HEK293 (cell line): ENCODE results near the gene TPO.

Experiments used
- CTCF ChIA-PET: fragments of 350-600 bp; formaldehyde crosslinking; extraction: SDS; loops from one replicate; lab custom pipeline; 2021; ENCODE audit warnings: antibody characterized with exemption; lab: Yijun Ruan, JAX
- POLR2A ChIA-PET: fragments of 300-600 bp; formaldehyde crosslinking; extraction: SDS; loops from one replicate; lab custom pipeline; 2020; ENCODE audit warnings: antibody characterized with exemption, inconsistent platforms; lab: Yijun Ruan, JAX
- H3K27ac ChIP-seq: fragments of 200-500 bp; sonication (Bioruptor generic); 2 replicates; pipeline ENCODE4 v1.5.1; 2014; ENCODE audit warnings: low read depth, low read length, control low read depth, inconsistent platforms; ENCODE audit errors: extremely low read depth
- H3K36me3 ChIP-seq, 2 experiments: fragments of 200-500 bp in 1 of 2; sonication (Bioruptor generic) in 1 of 2; 1 replicate in 1 of 2; 2 replicates in 1 of 2; pipeline ENCODE4 v1.5.1; 2014 to 2017; ENCODE audit warnings: inconsistent platforms in 2 of 2, low read length in 2 of 2; ENCODE audit not compliant: control insufficient read depth in 2 of 2, insufficient read depth in 1 of 2
- H3K4me1 ChIP-seq: fragments of 200-500 bp; sonication (Bioruptor generic); 2 replicates; pipeline ENCODE4 v1.5.1; 2014; ENCODE audit warnings: mild to moderate bottlenecking, low read length, inconsistent platforms; ENCODE audit not compliant: control insufficient read depth, insufficient read depth
- H3K4me3 ChIP-seq: 2 replicates; pipeline ENCODE4 v1.5.1; 2011; ENCODE audit warnings: low read depth, mild to moderate bottlenecking, control low read depth, low read length, moderate library complexity
- H3K9me3 ChIP-seq: fragments of 200-500 bp; sonication (Bioruptor generic); 2 replicates; pipeline ENCODE4 v1.5.1; 2014; ENCODE audit warnings: low read depth, low read length, inconsistent platforms; ENCODE audit not compliant: control insufficient read depth, insufficient read depth
- GLIS2 ChIP-seq: fragments of 450-650 bp; formaldehyde crosslinking; IDR thresholded peaks from 2 replicates; pipeline ENCODE4 v1.5.1; 2016; ENCODE audit warnings: missing biosample characterization, missing genetic modification characterization
- KLF1 ChIP-seq: fragments of 450-650 bp; formaldehyde crosslinking; IDR thresholded peaks from 2 replicates; pipeline ENCODE4 v1.5.1; 2016; ENCODE audit warnings: missing biosample characterization, missing genetic modification characterization
- KLF16 ChIP-seq: fragments of 450-650 bp; formaldehyde crosslinking; IDR thresholded peaks from 2 replicates; pipeline ENCODE4 v1.5.1; 2017; ENCODE audit warnings: missing biosample characterization, missing genetic modification characterization
- KLF9 ChIP-seq: fragments of 450-650 bp; formaldehyde crosslinking; IDR thresholded peaks from 2 replicates; pipeline ENCODE4 v1.5.1; 2016; ENCODE audit warnings: missing biosample characterization, missing genetic modification characterization, low read depth
- OVOL3 ChIP-seq: fragments of 450-650 bp; formaldehyde crosslinking; IDR thresholded peaks from 2 replicates; pipeline ENCODE4 v1.5.1; 2016; ENCODE audit warnings: missing biosample characterization, missing genetic modification characterization
- ZBTB1 ChIP-seq: fragments of 450-650 bp; formaldehyde crosslinking; IDR thresholded peaks from 2 replicates; pipeline ENCODE4 v1.5.1; 2016; ENCODE audit warnings: missing biosample characterization, missing genetic modification characterization
- ZBTB7A ChIP-seq: fragments of 450-650 bp; formaldehyde crosslinking; IDR thresholded peaks from 2 replicates; pipeline ENCODE4 v1.5.1; 2016; ENCODE audit warnings: low read depth, missing biosample characterization, missing genetic modification characterization
- ZFP69B ChIP-seq: fragments of 450-650 bp; formaldehyde crosslinking; IDR thresholded peaks from 2 replicates; pipeline ENCODE4 v1.5.1; 2016; ENCODE audit warnings: missing biosample characterization, missing genetic modification characterization
- ZNF132 ChIP-seq: fragments of 450-650 bp; formaldehyde crosslinking; IDR thresholded peaks from 2 replicates; pipeline ENCODE4 v1.5.1; 2017; ENCODE audit warnings: missing biosample characterization, missing genetic modification characterization, borderline replicate concordance
- ZNF155 ChIP-seq: fragments of 450-650 bp; formaldehyde crosslinking; IDR thresholded peaks from 2 replicates; pipeline ENCODE4 v1.5.1; 2016; ENCODE audit warnings: missing biosample characterization, missing genetic modification characterization
- ZNF16 ChIP-seq: fragments of 450-650 bp; formaldehyde crosslinking; IDR thresholded peaks from 2 replicates; pipeline ENCODE4 v1.5.1; 2016; ENCODE audit warnings: low read depth, missing biosample characterization, missing genetic modification characterization
- ZNF211 ChIP-seq: fragments of 450-650 bp; formaldehyde crosslinking; IDR thresholded peaks from 2 replicates; pipeline ENCODE4 v1.5.1; 2016; ENCODE audit warnings: low read depth, missing biosample characterization, missing genetic modification characterization
- ZNF266 ChIP-seq: fragments of 450-650 bp; formaldehyde crosslinking; IDR thresholded peaks from 2 replicates; pipeline ENCODE4 v1.5.1; 2016; ENCODE audit warnings: missing biosample characterization, missing genetic modification characterization, low read depth
- ZNF433 ChIP-seq: fragments of 450-650 bp; formaldehyde crosslinking; IDR thresholded peaks from 2 replicates; pipeline ENCODE4 v1.5.1; 2016; ENCODE audit warnings: missing biosample characterization, missing genetic modification characterization, low read depth
- ZNF529 ChIP-seq: fragments of 450-650 bp; formaldehyde crosslinking; IDR thresholded peaks from 2 replicates; pipeline ENCODE4 v1.5.1; 2017; ENCODE audit warnings: missing genetic modification characterization, missing biosample characterization; ENCODE audit not compliant: insufficient replicate concordance
- ZNF76 ChIP-seq: fragments of 450-650 bp; formaldehyde crosslinking; IDR thresholded peaks from 2 replicates; pipeline ENCODE4; 2016; ENCODE audit warnings: low read depth, missing biosample characterization, missing genetic modification characterization, borderline replicate concordance
- ZNF768 ChIP-seq: fragments of 450-650 bp; formaldehyde crosslinking; IDR thresholded peaks from 2 replicates; pipeline ENCODE4 v1.5.1; 2018; ENCODE audit warnings: missing biosample characterization, mild to moderate bottlenecking, missing genetic modification characterization
- TF ChIP-seq, protein P1 (sequence below): fragments of 450-650 bp; formaldehyde crosslinking; IDR thresholded peaks from 2 replicates; pipeline ENCODE4 v1.5.1; 2016; ENCODE audit warnings: missing biosample characterization, missing genetic modification characterization
- TF ChIP-seq, protein P2 (sequence below): fragments of 450-650 bp; formaldehyde crosslinking; optimal IDR thresholded peaks from 2 replicates; pipeline ENCODE3; 2016; ENCODE audit warnings: missing biosample characterization, mild to moderate bottlenecking, missing genetic modification characterization
- TF ChIP-seq, protein P3 (sequence below): fragments of 450-650 bp; formaldehyde crosslinking; IDR thresholded peaks from 2 replicates; pipeline ENCODE4 v1.5.1; 2016; ENCODE audit warnings: missing biosample characterization, missing genetic modification characterization

TPO gene

DNA sequence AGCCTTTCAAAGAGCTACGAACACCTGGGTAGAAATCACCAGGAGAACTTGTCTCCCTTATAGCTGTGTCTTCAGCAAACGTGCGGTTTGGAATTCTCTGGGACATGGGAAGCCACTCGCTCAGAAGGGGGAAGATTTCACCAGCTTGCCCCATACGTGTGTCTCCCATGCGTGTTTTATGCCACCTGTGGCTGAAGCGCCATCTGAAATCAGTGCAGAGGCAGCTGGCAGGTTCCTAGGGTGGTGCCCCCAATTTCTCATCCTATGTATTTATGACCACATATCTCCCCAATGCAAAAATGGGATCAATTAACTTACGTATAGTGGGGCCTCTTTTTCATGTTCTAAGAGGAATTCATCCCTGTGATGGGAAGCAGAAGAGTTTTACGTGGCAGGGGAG lies 81.6 kb downstream of the TPO start:
- H3K4me3 ChIP-seq, result no peak overlapping the region
- H3K9me3 ChIP-seq, result no peaks in the 10 kb centered on the region
- H3K27ac ChIP-seq, result no peak overlapping the region
- CTCF ChIA-PET, result no interaction called here
- H3K36me3 ChIP-seq, result no peaks in the 10 kb centered on the region
- TF ChIP-seq ZNF433, result no peak
- TF ChIP-seq KLF16 (tag by site-specific recombination), result no peak
- no peak for TF ChIP-seq KLF1 (tag by site-specific recombination)
- TF ChIP-seq ZNF155 (tag by site-specific recombination), result no peak
- no peak for TF ChIP-seq ZBTB7A (tag by site-specific recombination)
- TF ChIP-seq, all 188 proteins: peak for 0
- no peaks in the 10 kb centered on the region for H3K4me1 ChIP-seq
- POLR2A ChIA-PET, result no interaction called here

DNA sequence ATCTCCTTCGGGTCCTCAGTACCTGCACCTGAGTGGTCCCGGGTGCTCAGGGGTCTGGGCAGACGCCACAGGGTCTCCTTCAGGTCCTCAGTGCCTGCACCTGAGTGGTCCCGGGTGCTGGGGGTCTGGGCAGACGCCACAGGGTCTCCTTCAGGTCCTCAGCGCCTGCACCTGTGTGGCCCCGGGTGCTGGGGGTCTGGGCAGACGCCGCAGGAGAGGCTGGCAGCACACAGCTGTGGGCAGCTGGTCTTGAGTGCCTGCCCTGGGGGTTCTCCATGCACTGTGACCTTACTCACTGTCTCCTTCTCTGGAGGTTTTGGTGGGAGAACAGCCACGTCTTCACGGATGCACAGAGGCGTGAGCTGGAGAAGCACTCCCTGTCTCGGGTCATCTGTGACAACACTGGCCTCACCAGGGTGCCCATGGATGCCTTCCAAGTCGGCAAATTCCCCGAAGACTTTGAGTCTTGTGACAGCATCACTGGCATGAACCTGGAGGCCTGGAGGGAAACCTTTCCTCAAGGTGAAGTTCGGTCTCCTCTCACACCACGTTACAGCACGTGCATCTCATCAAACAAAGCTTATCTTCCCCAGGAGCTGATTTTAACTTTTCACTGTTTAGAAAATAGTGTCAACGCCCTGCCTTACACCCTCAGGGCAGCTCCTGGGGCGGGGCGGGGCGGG lies 82.6 kb downstream of the TPO start:
- TF ChIP-seq ZNF16 (tag by site-specific recombination) (no peak), KLF1 (tag by site-specific recombination) (peak; percentile 85)
- Histone ChIP-seq H3K27ac (no peak overlapping the region), H3K4me1 (no peaks in the 10 kb centered on the region), H3K4me3 (no peak overlapping the region), H3K36me3 (no peaks in the 10 kb centered on the region), H3K9me3 (no peaks in the 10 kb centered on the region)
- ChIA-PET CTCF (no interaction called here), POLR2A (no interaction called here)

DNA sequence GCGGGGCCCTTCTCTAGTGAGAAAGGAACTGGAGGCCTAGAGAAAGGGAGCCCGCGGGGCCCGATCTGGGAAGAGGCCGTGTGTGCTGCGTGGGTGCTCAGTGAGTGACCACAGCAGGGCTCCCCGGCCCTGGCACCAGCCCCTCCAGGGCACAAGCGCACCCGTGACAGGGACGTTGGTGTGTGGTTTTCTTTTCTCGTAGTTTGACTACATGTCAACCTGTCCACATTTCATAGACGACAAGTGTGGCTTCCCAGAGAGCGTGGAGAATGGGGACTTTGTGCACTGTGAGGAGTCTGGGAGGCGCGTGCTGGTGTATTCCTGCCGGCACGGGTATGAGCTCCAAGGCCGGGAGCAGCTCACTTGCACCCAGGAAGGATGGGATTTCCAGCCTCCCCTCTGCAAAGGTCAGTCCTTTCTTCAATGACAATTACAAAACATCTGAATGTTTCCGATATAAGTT lies 83.1 kb downstream of the TPO start:
- CTCF ChIA-PET, result no interaction called here
- Histone ChIP-seq H3K4me3 (no peak overlapping the region), H3K9me3 (no peaks in the 10 kb centered on the region), H3K4me1 (no peaks in the 10 kb centered on the region), H3K27ac (no peak overlapping the region), H3K36me3 (no peaks in the 10 kb centered on the region)
- POLR2A ChIA-PET, result no interaction called here
- no peak for TF ChIP-seq KLF9 (tag by site-specific recombination)
- TF ChIP-seq ZNF266, result no peak
- no peak for TF ChIP-seq OVOL3 (tag by site-specific recombination)
- TF ChIP-seq ZNF529, result no peak
- TF ChIP-seq ZNF768 (tag by site-specific recombination), result no peak
- TF ChIP-seq, protein P1, sequence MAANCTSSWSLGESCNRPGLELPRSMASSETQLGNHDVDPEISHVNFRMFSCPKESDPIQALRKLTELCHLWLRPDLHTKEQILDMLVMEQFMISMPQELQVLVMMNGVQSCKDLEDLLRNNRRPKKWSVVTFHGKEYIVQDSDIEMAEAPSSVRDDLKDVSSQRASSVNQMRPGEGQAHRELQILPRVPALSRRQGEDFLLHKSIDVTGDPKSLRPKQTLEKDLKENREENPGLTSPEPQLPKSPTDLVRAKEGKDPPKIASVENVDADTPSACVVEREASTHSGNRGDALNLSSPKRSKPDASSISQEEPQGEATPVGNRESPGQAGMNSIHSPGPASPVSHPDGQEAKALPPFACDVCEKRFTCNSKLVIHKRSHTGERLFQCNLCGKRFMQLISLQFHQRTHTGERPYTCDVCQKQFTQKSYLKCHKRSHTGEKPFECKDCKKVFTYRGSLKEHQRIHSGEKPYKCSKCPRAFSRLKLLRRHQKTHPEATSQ (tag by site-specific recombination), result no peak
- TF ChIP-seq, protein P2, sequence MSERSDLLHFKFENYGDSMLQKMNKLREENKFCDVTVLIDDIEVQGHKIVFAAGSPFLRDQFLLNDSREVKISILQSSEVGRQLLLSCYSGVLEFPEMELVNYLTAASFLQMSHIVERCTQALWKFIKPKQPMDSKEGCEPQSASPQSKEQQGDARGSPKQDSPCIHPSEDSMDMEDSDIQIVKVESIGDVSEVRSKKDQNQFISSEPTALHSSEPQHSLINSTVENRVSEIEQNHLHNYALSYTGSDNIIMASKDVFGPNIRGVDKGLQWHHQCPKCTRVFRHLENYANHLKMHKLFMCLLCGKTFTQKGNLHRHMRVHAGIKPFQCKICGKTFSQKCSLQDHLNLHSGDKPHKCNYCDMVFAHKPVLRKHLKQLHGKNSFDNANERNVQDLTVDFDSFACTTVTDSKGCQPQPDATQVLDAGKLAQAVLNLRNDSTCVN (tag by site-specific recombination), result no peak
- TF ChIP-seq ZNF76 (tag by site-specific recombination), result no peak
- TF ChIP-seq ZFP69B (tag by site-specific recombination), result no peak
- TF ChIP-seq ZNF211, result no peak
- TF ChIP-seq GLIS2 (tag by site-specific recombination), result no peak
- no peak for TF ChIP-seq ZNF132
- TF ChIP-seq, protein P3, sequence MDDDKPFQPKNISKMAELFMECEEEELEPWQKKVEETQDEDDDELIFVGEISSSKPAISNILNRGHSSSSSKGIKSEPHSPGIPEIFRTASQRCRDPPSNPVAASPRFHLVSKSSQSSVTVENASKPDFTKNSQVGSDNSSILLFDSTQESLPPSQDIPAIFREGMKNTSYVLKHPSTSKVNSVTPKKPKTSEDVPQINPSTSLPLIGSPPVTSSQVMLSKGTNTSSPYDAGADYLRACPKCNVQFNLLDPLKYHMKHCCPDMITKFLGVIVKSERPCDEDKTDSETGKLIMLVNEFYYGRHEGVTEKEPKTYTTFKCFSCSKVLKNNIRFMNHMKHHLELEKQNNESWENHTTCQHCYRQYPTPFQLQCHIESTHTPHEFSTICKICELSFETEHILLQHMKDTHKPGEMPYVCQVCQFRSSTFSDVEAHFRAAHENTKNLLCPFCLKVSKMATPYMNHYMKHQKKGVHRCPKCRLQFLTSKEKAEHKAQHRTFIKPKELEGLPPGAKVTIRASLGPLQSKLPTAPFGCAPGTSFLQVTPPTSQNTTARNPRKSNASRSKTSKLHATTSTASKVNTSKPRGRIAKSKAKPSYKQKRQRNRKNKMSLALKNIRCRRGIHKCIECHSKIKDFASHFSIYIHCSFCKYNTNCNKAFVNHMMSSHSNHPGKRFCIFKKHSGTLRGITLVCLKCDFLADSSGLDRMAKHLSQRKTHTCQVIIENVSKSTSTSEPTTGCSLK (tag by site-specific recombination), result no peak
- TF ChIP-seq ZBTB1 (tag by site-specific recombination), result no peak
